H1 (cell line): ENCODE data around the gene GSTT4. TPM values are rescaled to one million over a fixed set of nuclear protein-coding genes. Genes with fewer than 3 reads are reported as not detected.
A peak's percentile ranks its signal among the peaks of the same experiment; 100 is the strongest.

Source experiments
- CTCF ChIA-PET: fragments of 300-600 bp; sonication (Branson Sonifier 250); formaldehyde crosslinking; loops from one replicate; lab custom pipeline; 2021; ENCODE audit not compliant: partially characterized antibody; lab: Charles Lee
- POLR2A ChIA-PET: fragments of 300-600 bp; sonication (Branson Sonifier 250); formaldehyde crosslinking; loops from one replicate; lab custom pipeline; 2021; ENCODE audit warnings: inconsistent platforms; ENCODE audit not compliant: partially characterized antibody; lab: Charles Lee
- DNase-seq, 2 experiments: peaks; one replicate each; pipeline versions ENCODE4 v3.0.0 to v3.0.0-alpha.2; 2010 to 2022; ENCODE audit warnings: low spot score in 2 of 2, low read depth in 1 of 2, mixed read lengths in 1 of 2
- FAIRE-seq: peaks from 2 replicates; lab custom pipeline; 2011; peaks lifted over from hg19 to GRCh38; lab: Jason Lieb, UNC
- H2AFZ ChIP-seq: 2 replicates; pipeline ENCODE4 v1.8.1; 2012; ENCODE audit warnings: low read length, inconsistent platforms
- H2AK5ac ChIP-seq: 2 replicates; pipeline ENCODE4 v1.6.1; 2013; ENCODE audit warnings: low read depth, low read length
- H2BK120ac ChIP-seq: replicated peaks from 2 replicates; pipeline ENCODE3; 2013; ENCODE audit warnings: low read depth, low read length, inconsistent platforms
- H2BK12ac ChIP-seq: 2 replicates; pipeline ENCODE4 v1.6.1; 2013; ENCODE audit warnings: low read depth, low read length
- H2BK15ac ChIP-seq: 2 replicates; pipeline ENCODE4 v1.6.1; 2013; ENCODE audit warnings: low read length
- H2BK20ac ChIP-seq: 2 replicates; pipeline ENCODE4 v1.6.1; 2013; ENCODE audit warnings: low read length
- H2BK5ac ChIP-seq: 2 replicates; pipeline ENCODE4 v1.6.1; 2013; ENCODE audit warnings: low read depth, low read length
- H3K14ac ChIP-seq: 2 replicates; pipeline ENCODE4 v1.6.1; 2013; ENCODE audit warnings: inconsistent platforms; ENCODE audit not compliant: insufficient read length
- H3K18ac ChIP-seq: 2 replicates; pipeline ENCODE4 v1.6.1; 2013; ENCODE audit warnings: low read length; ENCODE audit errors: extremely low read depth
- H3K23ac ChIP-seq: 2 replicates; pipeline ENCODE4 v1.6.1; 2013; ENCODE audit warnings: inconsistent platforms; ENCODE audit not compliant: insufficient read length
- H3K23me2 ChIP-seq: 2 replicates; pipeline ENCODE4 v1.6.1; 2013; ENCODE audit warnings: low read depth, low read length
- H3K27ac ChIP-seq: 2 replicates; pipeline ENCODE4 v1.6.1; 2011; ENCODE audit warnings: low read depth, low read length, inconsistent platforms
- H3K27me3 ChIP-seq, 4 experiments: replicated peaks in 1 of 4; 1 replicate in 1 of 4; 2 replicates in 3 of 4; pipeline versions ENCODE4 v1.6.1 to v1.8.1; 2011 to 2013; ENCODE audit warnings: low read length in 3 of 4, mild to moderate bottlenecking in 3 of 4, inconsistent platforms in 2 of 4, mixed read lengths in 2 of 4, moderate library complexity in 1 of 4; ENCODE audit not compliant: control insufficient read depth in 3 of 4, insufficient read depth in 3 of 4; ENCODE audit errors: extremely low read depth in 1 of 4
- H3K36me3 ChIP-seq, 4 experiments: 2 replicates each; pipeline versions ENCODE4 v1.6.1 to v1.8.1; 2011 to 2013; ENCODE audit warnings: mild to moderate bottlenecking in 4 of 4, low read length in 3 of 4, moderate library complexity in 2 of 4, control low read depth in 1 of 4, inconsistent platforms in 1 of 4; ENCODE audit not compliant: insufficient read depth in 4 of 4, control insufficient read depth in 2 of 4
- H3K4ac ChIP-seq: replicated peaks from 2 replicates; pipeline ENCODE3; 2013; ENCODE audit warnings: low read length, low read depth, mixed read lengths, inconsistent platforms; ENCODE audit not compliant: insufficient read length
- H3K4me1 ChIP-seq, 4 experiments: replicated peaks in 1 of 4; 1 replicate in 1 of 4; 2 replicates in 3 of 4; pipeline versions ENCODE4 v1.6.1 to v1.8.1; 2011 to 2013; ENCODE audit warnings: low read length in 3 of 4, inconsistent platforms in 2 of 4, mixed read lengths in 1 of 4; ENCODE audit not compliant: insufficient read depth in 4 of 4, control insufficient read depth in 3 of 4
- H3K4me2 ChIP-seq, 2 experiments: 2 replicates each; pipeline versions ENCODE4 v1.6.1 to v1.8.1; 2011 to 2013; ENCODE audit warnings: low read depth in 2 of 2, low read length in 2 of 2, control low read depth in 1 of 2, inconsistent platforms in 1 of 2, mild to moderate bottlenecking in 1 of 2; ENCODE audit not compliant: insufficient read depth in 1 of 2
- H3K4me3 ChIP-seq, 4 experiments: fragments of 200-600, 300-600 bp in 1 of 4; sonication (generic), shearing (Covaris generic), sonication (Bioruptor Twin) in 1 of 4; 2 replicates each; pipeline versions ENCODE4 v1.5.1 to v1.8.1; 2011 to 2016; ENCODE audit warnings: low read length in 4 of 4, low read depth in 3 of 4, control low read depth in 2 of 4, inconsistent platforms in 2 of 4, mild to moderate bottlenecking in 2 of 4, mixed read lengths in 1 of 4, moderate library complexity in 1 of 4; ENCODE audit not compliant: insufficient read depth in 2 of 4; ENCODE audit errors: extremely low read depth in 1 of 4
- H3K56ac ChIP-seq: replicated peaks from 2 replicates; pipeline ENCODE3; 2013; ENCODE audit warnings: low read depth, mild to moderate bottlenecking, mixed read lengths, low read length, inconsistent platforms; ENCODE audit not compliant: insufficient read length
- H3K79me1 ChIP-seq: 2 replicates; pipeline ENCODE4 v1.6.1; 2013; ENCODE audit warnings: low read depth, low read length, control low read depth
- H3K79me2 ChIP-seq, 2 experiments: 2 replicates each; pipeline versions ENCODE4 v1.6.1 to v1.8.1; 2012 to 2013; ENCODE audit warnings: low read length in 2 of 2, mild to moderate bottlenecking in 2 of 2, inconsistent platforms in 1 of 2; ENCODE audit not compliant: insufficient read depth in 2 of 2, control insufficient read depth in 1 of 2
- H3K9ac ChIP-seq, 4 experiments: replicated peaks in 1 of 4; 1 replicate in 1 of 4; 2 replicates in 3 of 4; pipeline versions ENCODE4 v1.6.1 to v1.8.1; 2011 to 2013; ENCODE audit warnings: low read depth in 3 of 4, low read length in 3 of 4, control low read depth in 2 of 4, mild to moderate bottlenecking in 2 of 4, moderate library complexity in 2 of 4, inconsistent platforms in 1 of 4; ENCODE audit errors: extremely low read depth in 1 of 4
- H3K9me3 ChIP-seq, 2 experiments: 2 replicates each; pipeline versions ENCODE4 v1.6.1 to v1.8.1; 2012 to 2013; ENCODE audit warnings: mild to moderate bottlenecking in 2 of 2, moderate library complexity in 2 of 2, control low read depth in 1 of 2, inconsistent platforms in 1 of 2, low read depth in 1 of 2, low read length in 1 of 2, mixed read lengths in 1 of 2; ENCODE audit not compliant: insufficient read depth in 2 of 2
- H4K20me1 ChIP-seq, 2 experiments: replicated peaks in 1 of 2; 2 replicates each; pipeline versions ENCODE3 to v1.8.1; 2011 to 2013; ENCODE audit warnings: inconsistent platforms in 2 of 2, low read length in 2 of 2, mild to moderate bottlenecking in 1 of 2; ENCODE audit not compliant: insufficient read depth in 2 of 2, control insufficient read depth in 1 of 2
- H4K5ac ChIP-seq: 2 replicates; pipeline ENCODE4 v1.6.1; 2013; ENCODE audit warnings: low read length, low read depth, mixed read lengths, inconsistent platforms; ENCODE audit not compliant: insufficient read length
- H4K8ac ChIP-seq: 2 replicates; pipeline ENCODE4 v1.8.0; 2013; ENCODE audit warnings: mild to moderate bottlenecking, moderate library complexity, low read length, inconsistent platforms; ENCODE audit not compliant: insufficient read depth; ENCODE audit errors: extremely low read depth
- H4K91ac ChIP-seq: replicated peaks from 2 replicates; pipeline ENCODE3; 2013; ENCODE audit warnings: low read length, mixed read lengths, inconsistent platforms; ENCODE audit not compliant: insufficient read length
- BACH1 ChIP-seq: IDR thresholded peaks from 2 replicates; pipeline ENCODE4 v1.6.1; 2012; ENCODE audit warnings: low read length, improper control_type of control experiment
- CBX5 ChIP-seq: fragments of 300-800, 300-1000 bp; sonication (generic); IDR thresholded peaks from 2 replicates; pipeline ENCODE4 v1.7.1; 2016; ENCODE audit warnings: antibody characterized with exemption, low read length, low read depth
- GTF2F1 ChIP-seq: IDR thresholded peaks from 2 replicates; pipeline ENCODE4 v1.6.1; 2012; ENCODE audit warnings: low read depth, low read length, improper control_type of control experiment, borderline replicate concordance
- HDAC2 ChIP-seq, 2 experiments: fragments of 300-600 bp in 1 of 2; sonication (generic) in 1 of 2; IDR thresholded peaks; 2 replicates each; pipeline ENCODE4 v1.6.1; 2011 to 2012; ENCODE audit warnings: low read depth in 2 of 2, low read length in 2 of 2, mild to moderate bottlenecking in 2 of 2, moderate library complexity in 2 of 2, borderline replicate concordance in 1 of 2, inconsistent platforms in 1 of 2
- KDM4A ChIP-seq: IDR thresholded peaks from one replicate; pipeline ENCODE4 v1.7.1; 2012; ENCODE audit warnings: low read depth, mild to moderate bottlenecking, moderate library complexity, low read length, inconsistent platforms; ENCODE audit not compliant: severe bottlenecking
- POU5F1 ChIP-seq: IDR thresholded peaks from 2 replicates; pipeline ENCODE4 v1.6.1; 2011; ENCODE audit warnings: low read depth, mild to moderate bottlenecking, low read length, moderate library complexity
- RAD21 ChIP-seq, 2 experiments: IDR thresholded peaks in 1 of 2; conservative IDR thresholded peaks in 1 of 2; 2 replicates each; pipeline ENCODE4 v1.6.1; 2011; ENCODE audit warnings: low read depth in 2 of 2, low read length in 2 of 2, improper control_type of control experiment in 1 of 2, inconsistent platforms in 1 of 2, mild to moderate bottlenecking in 1 of 2, moderate library complexity in 1 of 2
- RBBP5 ChIP-seq: IDR thresholded peaks from 2 replicates; pipeline ENCODE4 v1.7.1; 2012; ENCODE audit warnings: low read depth, mild to moderate bottlenecking, inconsistent platforms, low read length, moderate library complexity, borderline replicate concordance
- RXRA ChIP-seq: IDR thresholded peaks from 2 replicates; pipeline ENCODE4 v1.6.1; 2011; ENCODE audit warnings: low read depth, mild to moderate bottlenecking, low read length, moderate library complexity; ENCODE audit not compliant: insufficient read depth
- SIN3A ChIP-seq, 2 experiments: IDR thresholded peaks in 1 of 2; conservative IDR thresholded peaks in 1 of 2; 2 replicates each; pipeline ENCODE4 v1.6.1; 2011 to 2012; ENCODE audit warnings: low read length in 2 of 2, improper control_type of control experiment in 1 of 2, low read depth in 1 of 2, mild to moderate bottlenecking in 1 of 2
- TBP ChIP-seq: IDR thresholded peaks from 2 replicates; pipeline ENCODE4 v1.6.1; 2011; ENCODE audit warnings: low read depth, low read length, improper control_type of control experiment
- WGBS, 2 experiments: shearing (Covaris generic) in 1 of 2; methylation state at CpG; one replicate each; pipeline versions ENCODE4 v1.1.6 to v1.1.7; 2013 to 2015; ENCODE audit warnings: low lambda C conversion rate in 2 of 2, mixed read lengths in 2 of 2, inconsistent platforms in 1 of 2, low coverage in 1 of 2, missing lambda C conversion rate in 1 of 2; ENCODE audit not compliant: insufficient replicate concordance in 2 of 2, insufficient coverage in 1 of 2, insufficient read length in 1 of 2; ENCODE audit errors: extremely low coverage in 1 of 2, missing lambda C conversion rate in 1 of 2; 5-methylcytosine and 5-hydroxymethylcytosine counted together
- polyA plus RNA-seq, 7 experiments: library from polyadenylated mRNA; depleted of rRNA in 3 of 7; stranded (reverse) in 5 of 7; unstranded in 2 of 7; fragments of >200 nt in 5 of 7; fragments of 200-250 nt in 2 of 7; gene quantifications; 1 replicate in 5 of 7; 2 replicates in 1 of 7; 4 replicates in 1 of 7; pipeline versions ENCODE4 v1.2.1 to v1.2.3, GENCODE V29; 2011 to 2013; ENCODE audit warnings: missing spikeins in 2 of 7, mixed read lengths in 2 of 7
- total RNA-seq: library from RNA; stranded (reverse); fragmentation: NEBNext Ultra II Directional; extraction: Animal tissue kit (Norgen Biotek cat#: 25700); gene quantifications from 2 replicates; pipeline ENCODE4 v1.2.1, GENCODE V29; 2021

The GSTT4 gene
- total and polyA plus RNA-seq, 2 of the 8 experiments (the other 6 are each of a cell fraction or from before 2014, with no cell fraction given): 0.14 TPM; not detected in 1

GRCh38 chr22:24006207-24006913 lies 1.1 kb upstream of the GSTT4 start:
- no peak overlapping the region for H4K5ac ChIP-seq
- H3K27ac ChIP-seq: no peak overlapping the region
- no peak overlapping the region for H3K4me2 ChIP-seq
- H3K27me3 ChIP-seq: peaks cover 0 to 3% (median 0%) of the 10 kb centered on the region in 4 experiments; a peak in 3 of 7 replicates
- H3K4ac ChIP-seq: no peak overlapping the region
- peak overlapping the region; percentile 4 for H4K91ac ChIP-seq
- CTCF ChIA-PET: interaction anchor here (0.8 to 1.2 kb wide), 3 partner anchors 9 to 50 kb away, joined by 3 read pairs; no protein-coding TSS in a partner anchor
- no peak overlapping the region for H3K9ac ChIP-seq
- WGBS, 2 experiments: 79% methylated on average over 10 of the region's 10 CpGs; no CpG with 5 or more reads in 1 of the 2 experiments
- no peaks in the 10 kb centered on the region for H3K79me2 ChIP-seq
- H2BK15ac ChIP-seq: 0 out of 2 replicates have a peak overlapping the region, but pooled peaks have one; percentile 76
- H2AFZ ChIP-seq: no peak overlapping the region
- H3K14ac ChIP-seq: no peak overlapping the region
- POLR2A ChIA-PET: no interaction called here
- H2BK20ac ChIP-seq: 0 out of 2 replicates have a peak overlapping the region, but pooled peaks have one; percentile 25
- no peak overlapping the region for H3K4me3 ChIP-seq
- FAIRE-seq (no peak), DNase-seq (no peak)
- H3K18ac ChIP-seq: no peak overlapping the region
- no peaks in the 10 kb centered on the region for H3K79me1 ChIP-seq
- H3K9me3 ChIP-seq: no peaks in the 10 kb centered on the region
- 0 out of 2 replicates have a peak overlapping the region, but pooled peaks have one; percentile 1 for H2AK5ac ChIP-seq
- H4K8ac ChIP-seq: no peak overlapping the region
- no peak overlapping the region for H2BK120ac ChIP-seq
- H3K36me3 ChIP-seq: no peaks in the 10 kb centered on the region
- H4K20me1 ChIP-seq: no peaks in the 10 kb centered on the region
- no peak overlapping the region for H2BK12ac ChIP-seq
- H3K4me1 ChIP-seq: peaks cover 0 to under 1% (median 0%) of the 10 kb centered on the region in 4 experiments; a peak in 3 of 7 replicates
- no peak overlapping the region for H3K56ac ChIP-seq
- no peak overlapping the region for H2BK5ac ChIP-seq
- H3K23ac ChIP-seq: no peak overlapping the region
- H3K23me2 ChIP-seq: peaks cover 3% of the 10 kb centered on the region; the same call in 1 of the 2 replicates
- TF ChIP-seq RAD21 (IDR thresholded peaks at IDR 0.05 in 1 of 2, conservative IDR thresholded peaks at IDR 0.05 in 1 of 2; ENCODE audit: low read depth in 2 of 2, low read length in 2 of 2): no peak
- no peak for TF ChIP-seq HDAC2 (IDR thresholded peaks at IDR 0.05; ENCODE audit: borderline replicate concordance in 1 of 2, low read depth in 2 of 2, low read length in 2 of 2)
- no peak for TF ChIP-seq GTF2F1
- no peak for TF ChIP-seq RBBP5
- TF ChIP-seq CBX5: no peak
- no peak for TF ChIP-seq BACH1
- no peak for TF ChIP-seq SIN3A (conservative IDR thresholded peaks at IDR 0.05 in 1 of 2, IDR thresholded peaks at IDR 0.05 in 1 of 2; ENCODE audit: low read depth in 1 of 2, low read length in 2 of 2)
- TF ChIP-seq TBP: no peak
- no peak for TF ChIP-seq POU5F1
- no peak for TF ChIP-seq RXRA
- TF ChIP-seq KDM4A: no peak
